IMR-90 (cell line): ENCODE data around the gene KIF9.
A peak's percentile ranks its signal among the peaks of the same experiment; 100 is the strongest.

Experiments
- POLR2A ChIP-seq: IDR thresholded peaks from 2 replicates; pipeline ENCODE4 v1.6.1; 2012; ENCODE audit warnings: mild to moderate bottlenecking, low read depth, low read length
- TF ChIP-seq, protein P1 (sequence below): conservative IDR thresholded peaks from 2 replicates; pipeline ENCODE4 v1.5.1; 2012; ENCODE audit warnings: mild to moderate bottlenecking, low read depth, low read length, improper control_type of control experiment

DNA sequence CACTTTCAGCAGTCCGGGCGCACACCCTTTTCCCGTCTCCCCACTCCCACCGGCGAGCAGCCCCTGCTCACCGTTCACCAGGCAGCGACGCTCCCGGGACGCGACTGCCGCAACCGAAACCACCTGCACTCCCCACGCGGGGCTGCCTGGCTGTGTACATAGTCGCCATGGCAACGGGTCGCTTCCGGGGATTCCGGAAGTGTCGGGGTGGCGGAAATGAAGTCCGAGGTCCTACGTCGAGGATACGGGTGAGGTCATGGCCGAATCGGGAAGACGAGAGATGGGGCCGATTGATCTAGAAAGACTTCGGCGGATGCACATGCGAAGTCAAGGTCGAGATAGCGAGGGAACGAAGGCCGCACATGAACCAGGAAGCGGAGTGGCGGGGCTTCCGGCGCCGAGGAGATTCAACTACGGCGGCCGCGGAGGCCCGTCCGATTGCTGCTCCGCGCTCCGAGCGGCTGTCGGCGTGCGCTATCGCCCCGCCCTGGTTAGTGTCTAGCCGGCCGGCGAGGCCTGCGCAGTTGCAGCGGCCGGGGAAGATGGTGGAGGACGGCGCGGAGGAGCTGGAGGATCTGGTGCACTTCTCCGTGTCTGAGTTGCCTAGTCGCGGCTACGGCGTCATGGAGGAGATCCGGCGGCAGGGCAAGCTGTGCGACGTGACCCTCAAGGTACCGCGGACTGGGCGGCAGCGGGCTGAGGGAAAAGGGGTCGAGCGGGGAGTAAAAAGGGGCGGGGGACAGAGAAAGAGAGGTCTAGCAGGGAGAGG lies at the start of gene KIF9, which contains the start of gene KLHL18:
- TF ChIP-seq, protein P1, sequence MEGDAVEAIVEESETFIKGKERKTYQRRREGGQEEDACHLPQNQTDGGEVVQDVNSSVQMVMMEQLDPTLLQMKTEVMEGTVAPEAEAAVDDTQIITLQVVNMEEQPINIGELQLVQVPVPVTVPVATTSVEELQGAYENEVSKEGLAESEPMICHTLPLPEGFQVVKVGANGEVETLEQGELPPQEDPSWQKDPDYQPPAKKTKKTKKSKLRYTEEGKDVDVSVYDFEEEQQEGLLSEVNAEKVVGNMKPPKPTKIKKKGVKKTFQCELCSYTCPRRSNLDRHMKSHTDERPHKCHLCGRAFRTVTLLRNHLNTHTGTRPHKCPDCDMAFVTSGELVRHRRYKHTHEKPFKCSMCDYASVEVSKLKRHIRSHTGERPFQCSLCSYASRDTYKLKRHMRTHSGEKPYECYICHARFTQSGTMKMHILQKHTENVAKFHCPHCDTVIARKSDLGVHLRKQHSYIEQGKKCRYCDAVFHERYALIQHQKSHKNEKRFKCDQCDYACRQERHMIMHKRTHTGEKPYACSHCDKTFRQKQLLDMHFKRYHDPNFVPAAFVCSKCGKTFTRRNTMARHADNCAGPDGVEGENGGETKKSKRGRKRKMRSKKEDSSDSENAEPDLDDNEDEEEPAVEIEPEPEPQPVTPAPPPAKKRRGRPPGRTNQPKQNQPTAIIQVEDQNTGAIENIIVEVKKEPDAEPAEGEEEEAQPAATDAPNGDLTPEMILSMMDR: no peak
- TF ChIP-seq POLR2A: peak; percentile 91
